Kidney tubule cell (primary cell): ENCODE data around the gene PCNT.

Experiments
- DNase-seq: peaks from one replicate; pipeline ENCODE4 v3.0.0-alpha.2; 2018; ENCODE audit warnings: low spot score

Gene PCNT, protein sequence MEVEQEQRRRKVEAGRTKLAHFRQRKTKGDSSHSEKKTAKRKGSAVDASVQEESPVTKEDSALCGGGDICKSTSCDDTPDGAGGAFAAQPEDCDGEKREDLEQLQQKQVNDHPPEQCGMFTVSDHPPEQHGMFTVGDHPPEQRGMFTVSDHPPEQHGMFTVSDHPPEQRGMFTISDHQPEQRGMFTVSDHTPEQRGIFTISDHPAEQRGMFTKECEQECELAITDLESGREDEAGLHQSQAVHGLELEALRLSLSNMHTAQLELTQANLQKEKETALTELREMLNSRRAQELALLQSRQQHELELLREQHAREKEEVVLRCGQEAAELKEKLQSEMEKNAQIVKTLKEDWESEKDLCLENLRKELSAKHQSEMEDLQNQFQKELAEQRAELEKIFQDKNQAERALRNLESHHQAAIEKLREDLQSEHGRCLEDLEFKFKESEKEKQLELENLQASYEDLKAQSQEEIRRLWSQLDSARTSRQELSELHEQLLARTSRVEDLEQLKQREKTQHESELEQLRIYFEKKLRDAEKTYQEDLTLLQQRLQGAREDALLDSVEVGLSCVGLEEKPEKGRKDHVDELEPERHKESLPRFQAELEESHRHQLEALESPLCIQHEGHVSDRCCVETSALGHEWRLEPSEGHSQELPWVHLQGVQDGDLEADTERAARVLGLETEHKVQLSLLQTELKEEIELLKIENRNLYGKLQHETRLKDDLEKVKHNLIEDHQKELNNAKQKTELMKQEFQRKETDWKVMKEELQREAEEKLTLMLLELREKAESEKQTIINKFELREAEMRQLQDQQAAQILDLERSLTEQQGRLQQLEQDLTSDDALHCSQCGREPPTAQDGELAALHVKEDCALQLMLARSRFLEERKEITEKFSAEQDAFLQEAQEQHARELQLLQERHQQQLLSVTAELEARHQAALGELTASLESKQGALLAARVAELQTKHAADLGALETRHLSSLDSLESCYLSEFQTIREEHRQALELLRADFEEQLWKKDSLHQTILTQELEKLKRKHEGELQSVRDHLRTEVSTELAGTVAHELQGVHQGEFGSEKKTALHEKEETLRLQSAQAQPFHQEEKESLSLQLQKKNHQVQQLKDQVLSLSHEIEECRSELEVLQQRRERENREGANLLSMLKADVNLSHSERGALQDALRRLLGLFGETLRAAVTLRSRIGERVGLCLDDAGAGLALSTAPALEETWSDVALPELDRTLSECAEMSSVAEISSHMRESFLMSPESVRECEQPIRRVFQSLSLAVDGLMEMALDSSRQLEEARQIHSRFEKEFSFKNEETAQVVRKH (N-terminal part only)

DNA sequence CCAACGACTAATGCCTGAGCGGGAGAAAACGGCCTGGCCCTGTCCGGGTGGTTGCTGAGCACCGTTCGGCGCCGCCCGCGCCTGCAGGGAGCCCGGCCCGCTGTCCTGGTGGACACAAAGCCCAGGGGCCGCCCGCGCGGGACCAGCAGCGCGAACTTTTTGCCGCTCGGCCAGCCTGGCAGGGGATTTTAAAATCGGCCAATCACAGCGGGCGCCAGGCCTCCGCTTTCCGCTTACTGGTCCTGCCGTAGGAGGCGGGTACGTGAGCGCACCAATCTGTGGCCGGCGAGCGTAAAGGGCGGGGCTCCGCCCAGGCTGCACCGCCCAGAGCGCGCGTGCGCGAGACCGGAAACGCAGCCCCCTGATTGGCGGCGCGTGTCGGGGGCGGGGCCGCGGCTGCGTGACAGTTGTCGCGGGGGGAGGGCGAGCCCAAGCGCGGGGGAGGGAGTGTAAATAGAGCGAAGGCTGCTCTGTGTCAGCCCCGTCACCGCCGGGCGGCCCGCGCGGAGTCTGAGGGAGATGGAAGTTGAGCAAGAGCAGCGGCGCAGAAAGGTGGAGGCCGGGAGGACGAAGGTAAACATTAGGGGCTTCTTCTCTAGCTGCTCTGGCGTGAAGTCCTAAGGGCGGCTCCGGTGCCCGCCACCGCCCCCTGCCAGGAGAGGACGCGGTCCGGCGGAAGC, at the start of gene PCNT, which contains the start of gene C21orf58:
TSS of gene PCNT (plus strand) at position 447 of the 680 bp plus-strand sequence. CDS start at position 520, 73 bp downstream.
TSS of gene C21orf58 (minus strand) at position 161 of the 680 bp plus-strand sequence. CDS start 1,132 bp downstream, outside the sequence.
- peak; percentile 98 for DNase-seq

DNA sequence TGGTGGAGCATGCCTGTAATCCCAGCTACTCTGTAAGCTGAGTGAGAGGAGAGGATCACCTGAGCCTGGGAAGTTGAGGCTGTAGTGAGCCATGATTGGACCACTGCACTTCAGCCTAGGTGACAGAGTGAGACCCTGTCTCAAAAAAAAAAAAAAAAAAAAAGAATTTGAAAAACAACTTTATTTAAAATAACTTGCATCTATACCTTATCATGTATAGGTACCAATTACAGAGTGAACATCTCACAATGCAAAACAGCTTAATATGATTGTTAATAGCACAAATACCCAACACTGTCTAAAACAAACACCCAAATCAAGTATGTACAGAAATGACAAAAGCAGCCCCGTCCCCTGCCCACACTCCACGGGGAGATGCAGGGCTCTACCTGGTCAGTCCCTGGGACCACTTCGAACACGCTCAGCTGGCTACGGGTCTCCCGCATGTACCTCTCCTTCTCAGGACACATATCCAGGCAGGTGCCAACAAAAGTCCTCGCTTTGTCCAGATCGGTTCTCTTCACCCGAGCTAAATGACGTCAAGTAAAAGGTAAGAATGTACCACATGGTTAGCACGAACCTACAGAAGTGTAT, 49.1 kb upstream of the PCNT start:
- no peak for DNase-seq

DNA sequence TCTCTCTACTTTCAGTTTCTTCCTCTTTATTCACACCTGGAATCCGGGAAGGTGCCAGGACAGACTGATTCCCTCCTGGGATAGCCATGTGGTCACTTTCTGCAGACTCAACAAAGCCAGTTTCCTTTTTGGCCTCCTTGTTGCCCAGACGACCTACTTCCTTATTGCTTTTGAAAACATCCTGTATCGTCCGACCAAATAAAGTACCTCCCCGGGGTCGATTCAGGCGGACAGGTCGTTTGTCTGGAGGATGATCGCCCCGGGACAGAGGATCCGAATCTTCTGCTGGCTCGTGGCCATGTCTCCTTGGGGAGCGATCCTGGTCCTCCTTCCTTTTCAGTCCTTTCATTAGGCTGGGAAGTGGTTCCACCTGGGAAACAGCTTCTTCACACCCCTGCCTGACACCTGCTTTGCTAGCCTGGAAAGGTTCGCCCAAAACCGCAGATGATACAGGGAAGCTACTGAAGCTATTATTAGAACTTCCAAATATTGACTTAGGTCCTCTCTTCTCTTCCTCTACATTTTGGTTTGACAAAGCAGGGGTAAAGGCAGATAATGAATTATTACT, 39.8 kb upstream of the PCNT start:
- DNase-seq, result no peak

DNA sequence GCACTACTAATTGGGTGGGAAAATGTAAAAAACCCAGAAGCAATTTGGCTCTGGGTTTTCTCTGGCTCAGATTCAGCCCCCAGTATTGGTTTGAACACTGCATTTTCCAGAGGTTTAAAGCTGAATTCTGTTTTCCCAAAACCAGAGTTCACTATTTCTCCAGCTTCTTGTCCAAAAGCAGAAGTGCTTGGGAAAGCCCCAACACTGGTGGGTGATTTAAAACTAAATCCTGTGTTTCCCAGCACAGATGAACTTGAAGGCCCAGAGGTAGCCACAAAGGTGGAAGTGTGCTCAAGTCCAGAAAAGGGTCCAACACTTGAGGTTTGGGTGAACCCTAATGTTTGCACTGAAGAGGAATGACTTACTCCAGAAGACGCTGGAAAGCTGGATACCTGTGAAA, 39.2 kb upstream of the PCNT start:
- DNase-seq, result no peak

DNA sequence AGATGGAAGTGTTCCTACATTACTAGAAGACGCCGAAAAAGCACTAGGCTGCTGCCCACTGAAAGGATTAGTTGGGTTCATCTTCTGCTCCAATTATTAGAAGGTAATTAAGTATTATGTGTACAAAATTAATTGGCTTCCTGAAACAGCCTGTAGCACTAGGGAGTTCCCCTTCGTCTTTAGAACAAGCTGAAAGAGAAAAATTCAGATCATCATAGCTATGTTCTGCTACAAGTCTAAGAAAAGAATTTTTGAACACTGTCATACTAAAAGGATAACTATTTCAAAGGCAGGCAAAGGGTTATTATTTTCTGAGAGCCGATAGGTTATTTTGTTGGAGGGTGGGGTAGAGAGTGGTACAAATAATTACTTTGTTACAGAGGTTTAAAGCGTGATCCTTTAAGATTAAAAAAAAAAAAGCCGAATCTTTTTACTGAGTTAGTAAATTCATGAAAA, 38.7 kb upstream of the PCNT start, which contains the start of gene MCM3AP:
TSS of gene MCM3AP (minus strand) at position 406 of the 456 bp plus-strand sequence. CDS start at position 81, 325 bp downstream.
- DNase-seq, result no peak

DNA sequence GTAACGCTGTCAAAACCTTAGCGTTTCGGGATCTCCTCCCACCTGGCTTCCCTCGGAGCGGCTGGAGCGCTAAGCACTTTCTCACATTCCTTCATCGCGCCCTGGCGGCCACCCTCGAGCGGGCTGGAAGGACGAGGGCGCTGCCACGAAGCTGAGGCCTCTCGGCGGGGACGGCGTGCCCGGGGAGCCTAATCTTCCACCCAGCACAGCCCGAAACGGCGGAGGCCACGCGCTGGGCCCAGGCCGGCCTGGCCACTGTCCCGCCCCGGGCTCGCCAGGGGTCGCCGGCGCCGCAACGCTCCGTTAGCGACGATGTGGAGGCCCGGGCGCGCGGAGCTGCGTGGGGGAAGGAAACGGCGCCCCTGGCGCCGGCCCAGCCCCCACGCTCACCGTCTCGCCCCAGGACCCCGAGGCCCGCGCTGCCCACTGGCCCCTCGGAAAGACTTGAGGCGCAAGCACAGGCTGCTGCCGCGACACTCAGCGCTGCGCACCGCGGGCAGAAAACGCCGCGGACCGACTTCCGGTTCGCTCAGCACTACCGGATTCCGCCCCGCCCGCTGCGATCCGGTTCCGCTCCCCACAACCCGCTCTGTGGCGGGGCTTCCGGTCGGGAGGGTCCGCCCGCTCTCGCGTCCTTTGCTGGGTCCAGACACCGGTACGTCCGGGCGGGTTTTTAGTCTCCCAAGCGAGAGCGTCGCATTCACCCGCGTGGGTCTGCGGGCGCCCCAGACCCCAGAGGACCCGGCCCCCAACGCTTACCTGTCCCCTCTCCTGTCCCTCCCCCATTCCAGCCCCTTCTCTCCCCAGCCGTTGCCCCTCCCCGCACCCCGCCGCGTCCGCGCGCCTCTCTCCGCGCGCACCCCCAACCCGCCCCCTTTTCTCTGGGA, 38.0 kb upstream of the PCNT start, which contains the start of gene YBEY:
TSS of gene YBEY (plus strand) at position 582 of the 887 bp plus-strand sequence. CDS start 572 bp downstream, outside the sequence.
- peak; percentile 92 for DNase-seq

DNA sequence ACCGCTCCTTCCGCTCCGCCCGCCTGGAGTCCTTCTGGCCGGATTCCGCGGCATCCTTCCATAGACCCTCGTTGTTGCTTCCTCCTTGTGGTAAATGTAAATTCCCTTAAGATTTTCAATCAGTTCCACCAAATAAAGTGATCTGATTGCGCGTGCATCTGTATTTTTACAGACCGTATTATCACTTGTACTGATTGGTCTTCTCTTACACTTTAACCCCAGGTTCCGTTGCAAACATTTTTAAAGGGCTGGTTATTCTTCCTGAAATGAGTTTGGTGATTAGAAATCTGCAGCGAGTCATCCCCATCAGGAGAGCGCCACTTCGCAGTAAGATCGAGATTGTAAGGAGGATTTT, 37.3 kb upstream of the PCNT start:
- no peak for DNase-seq

DNA sequence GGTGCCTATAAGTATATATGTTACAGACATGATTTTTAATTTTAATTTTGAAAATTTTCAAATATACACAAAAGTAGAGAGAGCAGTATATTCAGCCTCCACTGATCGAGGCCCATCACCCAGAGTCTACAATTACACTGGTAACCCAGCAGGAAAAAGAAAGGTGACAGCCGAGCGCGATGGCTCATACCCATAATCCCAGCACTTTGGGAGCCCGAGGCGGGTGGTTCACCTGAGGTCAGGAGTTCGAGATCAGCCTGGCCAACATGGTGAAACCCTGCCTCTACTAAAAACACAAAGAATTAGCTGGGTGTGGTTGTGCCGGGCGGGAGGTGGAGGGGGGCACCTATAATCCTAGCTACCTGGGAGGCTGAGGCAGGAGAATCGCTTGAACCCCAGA, 36.4 kb upstream of the PCNT start:
- no peak for DNase-seq

DNA sequence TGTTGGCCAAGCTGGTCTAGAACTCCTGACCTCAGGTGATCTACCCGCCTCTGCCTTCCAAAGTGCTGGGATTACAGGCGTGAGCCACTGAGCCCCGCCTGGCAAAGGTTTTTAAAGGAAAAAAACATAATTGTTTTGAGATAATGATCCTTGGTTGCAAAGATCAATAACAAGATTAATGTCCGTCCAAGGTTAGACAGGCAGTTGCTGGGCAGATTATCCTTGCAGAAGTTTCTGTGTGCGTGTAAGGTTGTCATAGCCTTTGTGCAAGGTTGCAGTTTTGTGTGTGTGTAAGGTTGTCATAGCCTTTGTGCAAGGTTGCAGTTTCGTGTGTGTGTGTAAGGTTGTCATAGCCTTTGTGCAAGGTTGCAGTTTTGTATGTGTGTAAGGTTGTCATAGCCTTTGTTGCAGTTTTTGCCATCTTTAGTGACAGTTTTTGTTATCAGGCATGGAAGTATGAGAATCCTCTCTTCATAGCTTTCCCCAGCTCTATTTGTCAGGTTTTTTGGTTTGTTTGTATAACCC, 34.2 kb upstream of the PCNT start:
- DNase-seq, result no peak

DNA sequence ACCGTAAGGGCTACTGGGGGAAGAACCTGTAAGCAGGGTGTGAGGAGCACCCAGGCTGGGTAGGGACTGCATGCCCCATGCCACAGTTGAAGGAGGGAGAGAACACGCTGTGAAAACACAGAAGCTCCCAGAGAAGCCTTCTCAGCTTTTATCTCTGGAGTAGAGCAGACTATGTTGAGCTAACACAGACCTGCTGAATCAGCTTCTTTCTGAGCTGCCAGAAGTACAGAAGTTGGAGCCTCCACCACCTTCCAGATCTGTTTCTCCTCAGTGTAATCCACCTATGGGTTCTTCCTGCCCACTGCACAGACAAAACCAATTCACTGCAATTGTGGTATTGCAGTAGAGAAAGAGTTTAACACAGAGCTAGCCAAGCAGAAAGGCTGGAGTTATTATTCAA, 32.4 kb upstream of the PCNT start:
- DNase-seq, result no peak

DNA sequence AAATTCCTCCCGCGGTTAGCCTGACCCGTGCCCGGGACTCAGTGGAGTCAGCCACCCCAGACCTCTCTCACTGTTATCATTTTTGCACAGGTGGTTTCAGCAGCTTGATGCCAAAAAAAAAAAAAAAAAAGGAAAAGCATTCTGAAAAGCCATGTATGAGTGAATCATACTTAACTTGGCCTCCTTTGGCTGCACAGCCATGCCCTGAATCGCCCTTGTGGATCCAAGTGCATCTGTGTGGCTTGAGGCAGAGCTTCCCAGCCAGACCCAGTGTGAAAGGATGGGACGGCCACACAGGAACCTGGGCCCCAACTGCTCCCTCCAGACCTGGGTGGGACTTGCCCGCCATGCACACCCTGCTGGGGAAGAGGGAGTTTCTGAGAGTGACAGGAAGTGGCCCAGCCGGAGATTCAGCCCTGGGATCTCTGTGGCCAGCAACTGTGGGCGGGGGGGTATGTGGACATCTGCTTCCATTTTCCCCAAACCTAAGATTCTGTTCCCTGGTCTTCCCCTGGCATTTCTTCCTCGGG, 29.2 kb upstream of the PCNT start:
- peak; percentile 90 for DNase-seq

DNA sequence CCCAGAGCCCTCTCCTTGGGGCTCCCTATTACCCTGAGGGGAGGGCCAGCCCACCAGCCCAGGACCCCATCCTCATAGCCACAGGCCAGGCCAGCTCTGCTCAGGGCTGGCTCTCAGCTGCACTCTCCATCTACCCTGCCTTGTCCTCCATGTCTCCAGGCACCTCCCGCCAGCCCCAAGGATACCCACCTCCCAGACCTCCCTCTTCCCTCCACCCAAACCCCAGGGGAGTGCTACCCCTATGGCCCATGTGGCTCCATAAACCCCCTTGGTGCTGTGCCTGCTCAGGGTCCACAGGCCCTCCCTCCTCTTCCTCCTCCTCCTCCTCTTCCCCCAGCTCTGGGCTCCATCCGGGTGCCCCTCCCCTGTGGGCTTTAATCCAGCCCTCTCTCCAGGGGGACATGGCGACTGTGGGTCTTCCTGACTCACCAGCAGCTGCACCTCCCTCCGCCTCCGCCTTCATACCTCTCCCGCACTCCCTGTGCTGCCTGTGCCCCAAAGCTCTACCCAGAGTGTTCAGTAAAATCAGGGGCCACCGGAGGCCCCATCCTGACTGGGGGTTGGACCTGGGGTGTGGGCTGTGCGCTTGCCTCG, 28.7 kb upstream of the PCNT start:
- DNase-seq, result no peak

DNA sequence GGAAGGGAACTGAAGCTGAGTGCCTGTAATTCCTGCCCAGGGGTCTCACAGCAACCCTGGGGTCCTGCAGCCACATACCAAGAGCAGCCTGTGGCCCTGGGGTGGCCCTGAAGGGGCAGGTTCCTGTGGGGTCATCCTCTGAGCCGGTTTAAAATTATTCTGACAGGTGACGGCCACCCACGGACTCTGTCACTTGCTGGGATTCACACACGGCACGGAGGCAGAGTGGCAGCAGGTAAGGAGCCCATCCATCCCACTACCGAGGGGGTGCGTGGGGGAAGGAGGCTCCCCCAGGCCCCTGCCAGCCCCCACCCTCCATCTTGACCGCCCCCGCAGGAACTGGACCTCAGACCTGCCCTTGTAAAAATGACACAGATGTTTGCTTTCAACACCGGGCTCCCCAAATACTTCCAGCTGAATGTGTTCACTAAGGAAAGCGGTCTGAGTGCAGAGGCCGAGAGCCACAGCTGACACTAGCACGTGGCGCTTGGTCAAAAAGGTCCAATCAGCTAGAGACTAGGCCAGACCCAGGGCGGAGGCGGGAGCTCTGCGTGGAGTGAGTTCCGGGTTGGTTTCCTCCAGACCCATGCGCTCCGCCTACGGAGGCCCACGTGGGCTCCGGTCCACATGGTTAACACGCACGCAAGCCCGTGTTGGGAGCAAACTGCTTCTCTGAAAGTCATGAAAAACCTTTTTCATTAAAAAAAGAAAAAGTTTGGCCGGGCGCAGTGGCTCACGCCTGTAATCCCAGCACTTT, 27.8 kb upstream of the PCNT start:
- DNase-seq, result peak; percentile 53

DNA sequence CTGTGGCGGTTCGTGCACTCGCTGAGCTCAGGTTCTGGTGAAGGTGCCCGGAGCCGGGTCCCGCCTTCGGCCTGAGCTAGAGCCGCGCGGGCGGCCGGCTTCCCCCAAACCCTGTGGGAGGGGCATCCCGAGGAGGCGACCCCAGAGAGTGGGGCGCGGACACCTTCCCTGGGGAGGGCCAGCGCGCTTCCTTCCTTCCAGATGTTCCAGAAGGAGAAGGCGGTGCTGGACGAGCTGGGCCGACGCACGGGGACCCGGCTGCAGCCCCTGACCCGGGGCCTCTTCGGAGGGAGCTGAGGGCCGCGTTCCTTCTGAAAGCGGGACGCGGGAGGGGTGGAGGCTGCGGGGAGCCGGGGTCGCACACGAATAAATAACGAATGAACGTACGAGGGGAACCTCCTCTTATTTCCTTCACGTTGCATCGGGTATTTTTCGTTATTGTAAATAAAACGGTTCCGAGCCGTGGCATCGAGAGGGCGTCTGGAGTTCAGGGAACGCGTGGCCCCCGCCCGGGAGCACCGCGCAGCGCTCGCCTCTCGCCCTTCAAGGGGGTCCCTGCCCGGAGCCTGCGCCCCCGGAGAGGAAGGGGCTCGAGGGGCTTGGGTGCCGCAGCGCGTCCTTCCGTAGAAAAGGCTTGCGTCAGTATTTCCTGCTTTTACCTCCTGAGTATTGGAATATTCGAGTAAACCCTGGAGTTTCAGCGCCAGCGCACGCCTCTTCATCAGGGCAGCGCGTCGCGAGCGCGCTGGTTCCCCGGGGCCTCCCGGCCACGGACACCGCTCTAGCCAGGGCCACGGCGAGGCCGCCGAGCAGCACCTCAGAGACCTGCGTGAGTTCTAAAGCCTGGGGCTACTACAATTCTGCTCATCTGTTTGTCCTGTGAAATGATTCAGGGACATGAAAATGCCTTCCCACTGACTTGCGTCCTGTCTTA, 26.4 kb upstream of the PCNT start:
- DNase-seq, result no peak

DNA sequence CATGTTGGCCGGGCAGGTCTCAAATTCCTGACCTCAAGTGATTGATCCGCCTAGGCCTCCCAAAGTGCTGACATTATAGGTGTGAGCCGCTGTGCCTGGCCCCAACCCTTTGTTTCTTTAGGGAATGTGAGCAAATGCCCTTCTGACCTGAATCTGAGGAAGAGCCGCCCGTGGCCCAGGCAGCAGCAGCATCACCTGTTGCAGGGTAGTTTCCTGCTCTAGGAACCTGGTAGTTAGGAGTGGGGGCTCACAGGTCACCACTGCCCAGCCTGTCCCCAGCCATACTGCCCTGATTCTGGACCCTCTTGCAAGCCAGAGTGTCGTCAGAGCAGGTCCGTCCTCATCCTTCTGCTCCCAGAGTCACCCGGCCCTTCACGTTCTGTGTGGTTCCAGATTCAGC, 24.8 kb upstream of the PCNT start:
- no peak for DNase-seq

DNA sequence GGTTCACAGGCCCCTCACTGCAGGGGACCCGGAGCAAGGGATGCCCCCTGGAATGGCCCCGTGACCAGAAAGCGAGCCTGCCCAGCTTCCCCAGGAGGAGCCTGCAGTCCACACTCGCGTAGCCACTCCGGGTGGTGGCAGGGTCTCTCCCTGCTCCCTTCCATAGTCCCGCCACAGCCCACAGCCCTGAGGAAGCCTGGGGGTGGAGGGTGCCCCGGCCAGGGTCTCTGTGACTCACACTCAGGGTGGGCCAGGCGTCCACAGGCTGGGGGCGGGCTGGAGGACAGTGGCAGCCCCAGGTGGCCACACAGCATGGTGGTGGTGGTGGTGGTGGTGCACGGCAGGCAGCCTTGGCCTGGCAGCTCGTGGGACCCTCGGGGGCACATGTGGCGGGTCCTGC, 22.2 kb upstream of the PCNT start:
- no peak for DNase-seq

DNA sequence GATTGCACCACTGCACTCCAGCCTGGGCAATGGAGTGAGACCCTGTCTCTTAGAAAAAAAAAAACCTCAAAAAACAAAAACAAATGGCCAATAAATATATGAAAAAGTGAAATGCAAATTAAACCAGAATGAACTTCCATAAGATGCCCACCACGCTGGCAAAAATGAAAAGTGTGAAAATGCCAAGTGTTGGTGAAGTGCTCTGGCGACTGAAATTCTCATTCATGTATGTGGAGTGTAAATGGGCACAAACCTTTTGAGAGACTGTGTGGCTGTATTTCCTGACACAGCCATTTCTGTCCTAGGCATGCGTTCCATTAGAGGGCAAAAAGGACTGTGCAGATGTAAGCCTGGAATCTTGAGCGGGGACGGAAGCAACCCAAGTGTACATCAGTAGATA, 19.5 kb upstream of the PCNT start:
- no peak for DNase-seq
